ENCODE data around the gene BABAM2.

Gene BABAM2

DNA sequence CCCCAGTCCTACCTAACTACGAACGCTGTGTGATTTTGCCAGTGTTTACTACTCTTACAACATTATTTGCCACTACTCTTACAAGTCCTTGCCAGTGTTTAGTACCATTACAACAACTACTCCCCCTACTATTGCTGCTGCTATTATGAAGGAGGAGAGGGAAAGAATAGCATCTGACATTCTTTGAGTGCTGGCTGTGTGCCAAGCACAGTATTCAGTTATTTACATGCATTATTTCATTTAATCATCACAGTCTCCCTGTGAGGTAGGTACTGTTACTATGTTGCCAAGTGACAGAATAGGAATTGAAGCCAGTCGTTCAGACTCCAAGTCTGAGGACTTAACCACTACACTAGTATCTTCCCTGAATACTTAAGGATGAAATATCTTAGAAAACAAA is 316.2 kb downstream of the BABAM2 start:
- CTCF ChIA-PET, result interaction anchor here (0.5 kb wide), 1 partner anchor 14 kb away, joined by 3 read pairs; no protein-coding TSS in a partner anchor
- POLR2A ChIA-PET, result no interaction called here
- H3K4me3 ChIP-seq (ENCODE audit: low read depth, low read length), result no peak overlapping the region
- TF ChIP-seq YY1 (tag by site-specific recombination; IDR thresholded peaks at IDR 0.05) (no peak), ZSCAN23 (tag by site-specific recombination; IDR thresholded peaks at IDR 0.05) (no peak), HOXC10 (CRISPR knock-in tag; IDR thresholded peaks at IDR 0.05) (no peak), ZBTB48 (tag by site-specific recombination; IDR thresholded peaks at IDR 0.05) (no peak), ZSCAN16 (tag by site-specific recombination; IDR thresholded peaks at IDR 0.05) (no peak), ZNF600 (tag by site-specific recombination; IDR thresholded peaks at IDR 0.05) (no peak)
- TF ChIP-seq, protein P1, sequence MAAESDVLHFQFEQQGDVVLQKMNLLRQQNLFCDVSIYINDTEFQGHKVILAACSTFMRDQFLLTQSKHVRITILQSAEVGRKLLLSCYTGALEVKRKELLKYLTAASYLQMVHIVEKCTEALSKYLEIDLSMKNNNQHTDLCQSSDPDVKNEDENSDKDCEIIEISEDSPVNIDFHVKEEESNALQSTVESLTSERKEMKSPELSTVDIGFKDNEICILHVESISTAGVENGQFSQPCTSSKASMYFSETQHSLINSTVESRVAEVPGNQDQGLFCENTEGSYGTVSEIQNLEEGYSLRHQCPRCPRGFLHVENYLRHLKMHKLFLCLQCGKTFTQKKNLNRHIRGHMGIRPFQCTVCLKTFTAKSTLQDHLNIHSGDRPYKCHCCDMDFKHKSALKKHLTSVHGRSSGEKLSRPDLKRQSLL (tag by site-specific recombination; IDR thresholded peaks at IDR 0.05), result no peak
- TF ChIP-seq, protein P2, sequence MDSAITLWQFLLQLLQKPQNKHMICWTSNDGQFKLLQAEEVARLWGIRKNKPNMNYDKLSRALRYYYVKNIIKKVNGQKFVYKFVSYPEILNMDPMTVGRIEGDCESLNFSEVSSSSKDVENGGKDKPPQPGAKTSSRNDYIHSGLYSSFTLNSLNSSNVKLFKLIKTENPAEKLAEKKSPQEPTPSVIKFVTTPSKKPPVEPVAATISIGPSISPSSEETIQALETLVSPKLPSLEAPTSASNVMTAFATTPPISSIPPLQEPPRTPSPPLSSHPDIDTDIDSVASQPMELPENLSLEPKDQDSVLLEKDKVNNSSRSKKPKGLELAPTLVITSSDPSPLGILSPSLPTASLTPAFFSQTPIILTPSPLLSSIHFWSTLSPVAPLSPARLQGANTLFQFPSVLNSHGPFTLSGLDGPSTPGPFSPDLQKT (IDR thresholded peaks at IDR 0.05; ENCODE audit: borderline replicate concordance, low read depth, low read length), result no peak
- no peaks in the 10 kb centered on the region for H3K4me1 ChIP-seq (ENCODE audit: control insufficient read depth, insufficient read depth, low read length)
- H3K27ac ChIP-seq (ENCODE audit: extremely low read depth, low read depth, low read length), result no peak overlapping the region
- H3K9me3 ChIP-seq (ENCODE audit: control insufficient read depth, insufficient read depth, low read depth, low read length), result no peaks in the 10 kb centered on the region
- no peaks in the 10 kb centered on the region for H3K36me3 ChIP-seq (ENCODE audit: control insufficient read depth in 2 of 2, insufficient read depth in 1 of 2, low read length in 2 of 2)

DNA sequence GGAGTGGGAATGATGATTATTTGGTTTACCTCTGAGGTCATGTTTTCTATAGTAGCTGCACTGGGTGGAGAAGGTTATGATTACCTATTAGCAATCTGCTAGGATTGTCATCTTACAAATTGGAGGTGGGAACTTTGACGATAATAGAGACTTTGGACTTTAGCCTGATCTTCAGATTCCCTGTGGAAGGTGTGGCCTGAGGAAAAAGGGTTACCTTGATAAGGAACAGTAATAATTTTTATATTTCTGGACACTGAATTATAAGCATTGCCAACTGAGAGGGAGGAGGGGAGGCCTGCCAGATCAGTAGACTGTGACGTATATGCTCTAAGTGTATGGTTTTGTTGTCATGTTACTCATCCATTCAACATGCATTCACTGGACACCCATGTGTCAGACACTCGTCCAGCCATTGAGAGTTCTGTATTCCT is 318.7 kb downstream of the BABAM2 start:
- Histone ChIP-seq H3K9me3 (ENCODE audit: control insufficient read depth, insufficient read depth, low read depth, low read length) (no peaks in the 10 kb centered on the region), H3K4me3 (ENCODE audit: low read depth, low read length) (no peak overlapping the region), H3K4me1 (ENCODE audit: control insufficient read depth, insufficient read depth, low read length) (no peaks in the 10 kb centered on the region), H3K36me3 (ENCODE audit: control insufficient read depth in 2 of 2, insufficient read depth in 1 of 2, low read length in 2 of 2) (no peaks in the 10 kb centered on the region), H3K27ac (ENCODE audit: extremely low read depth, low read depth, low read length) (no peak overlapping the region)
- POLR2A ChIA-PET, result no interaction called here
- TF ChIP-seq ZNF670 (tag by site-specific recombination; IDR thresholded peaks at IDR 0.05; ENCODE audit: low read depth), result no peak
- no peak for TF ChIP-seq ZBTB21 (tag by site-specific recombination; IDR thresholded peaks at IDR 0.05)
- TF ChIP-seq, protein P3, sequence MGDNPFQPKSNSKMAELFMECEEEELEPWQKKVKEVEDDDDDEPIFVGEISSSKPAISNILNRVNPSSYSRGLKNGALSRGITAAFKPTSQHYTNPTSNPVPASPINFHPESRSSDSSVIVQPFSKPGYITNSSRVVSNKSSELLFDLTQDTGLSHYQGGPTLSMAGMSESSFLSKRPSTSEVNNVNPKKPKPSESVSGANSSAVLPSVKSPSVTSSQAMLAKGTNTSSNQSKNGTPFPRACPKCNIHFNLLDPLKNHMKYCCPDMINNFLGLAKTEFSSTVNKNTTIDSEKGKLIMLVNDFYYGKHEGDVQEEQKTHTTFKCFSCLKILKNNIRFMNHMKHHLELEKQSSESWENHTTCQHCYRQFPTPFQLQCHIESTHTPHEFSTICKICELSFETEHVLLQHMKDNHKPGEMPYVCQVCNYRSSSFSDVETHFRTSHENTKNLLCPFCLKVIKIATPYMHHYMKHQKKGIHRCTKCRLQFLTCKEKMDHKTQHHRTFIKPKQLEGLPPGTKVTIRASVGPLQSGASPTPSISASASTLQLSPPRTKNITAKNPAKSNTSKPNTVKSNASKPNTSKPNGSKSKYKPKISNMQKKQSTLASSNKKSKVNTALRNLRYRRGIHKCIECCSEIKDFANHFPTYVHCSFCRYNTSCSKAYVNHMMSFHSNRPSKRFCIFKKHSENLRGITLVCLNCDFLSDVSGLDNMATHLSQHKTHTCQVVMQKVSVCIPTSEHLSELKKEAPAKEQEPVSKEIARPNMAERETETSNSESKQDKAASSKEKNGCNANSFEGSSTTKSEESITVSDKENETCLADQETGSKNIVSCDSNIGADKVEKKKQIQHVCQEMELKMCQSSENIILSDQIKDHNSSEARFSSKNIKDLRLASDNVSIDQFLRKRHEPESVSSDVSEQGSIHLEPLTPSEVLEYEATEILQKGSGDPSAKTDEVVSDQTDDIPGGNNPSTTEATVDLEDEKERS (tag by site-specific recombination; IDR thresholded peaks at IDR 0.05), result no peak
- TF ChIP-seq, protein P4, sequence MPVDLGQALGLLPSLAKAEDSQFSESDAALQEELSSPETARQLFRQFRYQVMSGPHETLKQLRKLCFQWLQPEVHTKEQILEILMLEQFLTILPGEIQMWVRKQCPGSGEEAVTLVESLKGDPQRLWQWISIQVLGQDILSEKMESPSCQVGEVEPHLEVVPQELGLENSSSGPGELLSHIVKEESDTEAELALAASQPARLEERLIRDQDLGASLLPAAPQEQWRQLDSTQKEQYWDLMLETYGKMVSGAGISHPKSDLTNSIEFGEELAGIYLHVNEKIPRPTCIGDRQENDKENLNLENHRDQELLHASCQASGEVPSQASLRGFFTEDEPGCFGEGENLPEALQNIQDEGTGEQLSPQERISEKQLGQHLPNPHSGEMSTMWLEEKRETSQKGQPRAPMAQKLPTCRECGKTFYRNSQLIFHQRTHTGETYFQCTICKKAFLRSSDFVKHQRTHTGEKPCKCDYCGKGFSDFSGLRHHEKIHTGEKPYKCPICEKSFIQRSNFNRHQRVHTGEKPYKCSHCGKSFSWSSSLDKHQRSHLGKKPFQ (tag by site-specific recombination; IDR thresholded peaks at IDR 0.05), result no peak
- TF ChIP-seq ZNF138 (tag by site-specific recombination; IDR thresholded peaks at IDR 0.05; ENCODE audit: borderline replicate concordance), result no peak
- TF ChIP-seq ZNF843 (tag by site-specific recombination; IDR thresholded peaks at IDR 0.05), result no peak
- CTCF ChIA-PET, result no interaction called here

DNA sequence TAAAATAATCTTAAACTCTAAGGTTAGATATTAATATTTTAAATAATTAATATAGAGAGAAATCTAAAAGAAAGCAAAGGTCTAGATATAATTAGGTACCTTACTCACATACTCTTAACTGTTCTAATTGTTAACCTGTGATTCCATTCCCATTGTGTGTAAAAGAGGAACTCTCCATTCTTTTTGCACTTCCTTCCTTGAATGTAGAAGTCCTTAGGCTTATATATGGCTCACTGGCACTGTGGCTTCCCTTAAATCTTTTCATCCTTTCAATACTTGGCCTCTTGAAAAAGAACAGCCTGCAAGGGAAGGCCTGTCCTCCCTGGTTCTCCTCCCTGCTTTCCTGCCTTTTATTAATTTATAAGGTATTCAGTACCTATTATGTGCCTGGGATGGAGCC is 319.3 kb downstream of the BABAM2 start:
- Histone ChIP-seq H3K27ac (ENCODE audit: extremely low read depth, low read depth, low read length) (no peak overlapping the region), H3K36me3 (ENCODE audit: control insufficient read depth in 2 of 2, insufficient read depth in 1 of 2, low read length in 2 of 2) (no peaks in the 10 kb centered on the region), H3K9me3 (ENCODE audit: control insufficient read depth, insufficient read depth, low read depth, low read length) (no peaks in the 10 kb centered on the region), H3K4me1 (ENCODE audit: control insufficient read depth, insufficient read depth, low read length) (no peaks in the 10 kb centered on the region), H3K4me3 (ENCODE audit: low read depth, low read length) (no peak overlapping the region)
- ChIA-PET CTCF (no interaction called here), POLR2A (no interaction called here)
- TF ChIP-seq ZNF133 (tag by site-specific recombination; IDR thresholded peaks at IDR 0.05), result no peak
- TF ChIP-seq ZNF514 (tag by site-specific recombination; IDR thresholded peaks at IDR 0.05), result no peak
- TF ChIP-seq ZNF626 (tag by site-specific recombination; IDR thresholded peaks at IDR 0.05), result no peak
- no peak for TF ChIP-seq ZNF132 (tag by site-specific recombination; IDR thresholded peaks at IDR 0.05; ENCODE audit: borderline replicate concordance)
- no peak for TF ChIP-seq ZNF274 (IDR thresholded peaks at IDR 0.05; ENCODE audit: low read length)
- no peak for TF ChIP-seq ZNF274 (tag by site-specific recombination; IDR thresholded peaks at IDR 0.05; ENCODE audit: borderline replicate concordance)
- TF ChIP-seq ZNF175 (tag by site-specific recombination; IDR thresholded peaks at IDR 0.05), result no peak
- TF ChIP-seq, protein P5, sequence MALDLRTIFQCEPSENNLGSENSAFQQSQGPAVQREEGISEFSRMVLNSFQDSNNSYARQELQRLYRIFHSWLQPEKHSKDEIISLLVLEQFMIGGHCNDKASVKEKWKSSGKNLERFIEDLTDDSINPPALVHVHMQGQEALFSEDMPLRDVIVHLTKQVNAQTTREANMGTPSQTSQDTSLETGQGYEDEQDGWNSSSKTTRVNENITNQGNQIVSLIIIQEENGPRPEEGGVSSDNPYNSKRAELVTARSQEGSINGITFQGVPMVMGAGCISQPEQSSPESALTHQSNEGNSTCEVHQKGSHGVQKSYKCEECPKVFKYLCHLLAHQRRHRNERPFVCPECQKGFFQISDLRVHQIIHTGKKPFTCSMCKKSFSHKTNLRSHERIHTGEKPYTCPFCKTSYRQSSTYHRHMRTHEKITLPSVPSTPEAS (tag by site-specific recombination; IDR thresholded peaks at IDR 0.05), result no peak
- TF ChIP-seq GFI1B (tag by site-specific recombination; IDR thresholded peaks at IDR 0.05), result no peak
- TF ChIP-seq, protein P6, sequence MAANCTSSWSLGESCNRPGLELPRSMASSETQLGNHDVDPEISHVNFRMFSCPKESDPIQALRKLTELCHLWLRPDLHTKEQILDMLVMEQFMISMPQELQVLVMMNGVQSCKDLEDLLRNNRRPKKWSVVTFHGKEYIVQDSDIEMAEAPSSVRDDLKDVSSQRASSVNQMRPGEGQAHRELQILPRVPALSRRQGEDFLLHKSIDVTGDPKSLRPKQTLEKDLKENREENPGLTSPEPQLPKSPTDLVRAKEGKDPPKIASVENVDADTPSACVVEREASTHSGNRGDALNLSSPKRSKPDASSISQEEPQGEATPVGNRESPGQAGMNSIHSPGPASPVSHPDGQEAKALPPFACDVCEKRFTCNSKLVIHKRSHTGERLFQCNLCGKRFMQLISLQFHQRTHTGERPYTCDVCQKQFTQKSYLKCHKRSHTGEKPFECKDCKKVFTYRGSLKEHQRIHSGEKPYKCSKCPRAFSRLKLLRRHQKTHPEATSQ (tag by site-specific recombination; IDR thresholded peaks at IDR 0.05), result no peak
